Left lung (tissue), 10 donors: ENCODE data around the gene HADH. TPM values are rescaled to one million over a fixed set of nuclear protein-coding genes. Genes with fewer than 3 reads are reported as not detected.

Experiments
- ATAC-seq: fragments of 200-7000 bp; cut with Tn5 transposase; one replicate; pipeline ENCODE4 v1.9.1; 2020; ENCODE audit warnings: moderate library complexity
- DNase-seq, 4 donors: peaks; one replicate each; pipeline ENCODE4 v3.0.0-alpha.2; 2013 to 2020
- H3K27ac ChIP-seq, 2 donors: fragments of 200-600 bp; sonication (generic) in 1 of 2; one replicate each; pipeline versions ENCODE4 v1.5.0 to v1.8.0; 2020 to 2021
- H3K27me3 ChIP-seq, 2 donors: fragments of 200-600 bp; sonication (generic) in 1 of 2; one replicate each; pipeline versions ENCODE4 v1.5.0 to v1.8.0; 2020 to 2021
- H3K36me3 ChIP-seq, 2 donors: fragments of 200-600 bp; sonication (generic) in 1 of 2; one replicate each; pipeline versions ENCODE4 v1.5.0 to v1.8.0; 2020 to 2021
- H3K4me1 ChIP-seq, 2 donors: fragments of 200-600 bp; one replicate each; pipeline ENCODE4 v1.8.0; 2021
- H3K4me3 ChIP-seq, 2 donors: fragments of 200-600 bp; sonication (generic) in 1 of 2; one replicate each; pipeline versions ENCODE4 v1.5.0 to v1.8.0; 2020 to 2021; ENCODE audit warnings: mild to moderate bottlenecking in 1 of 2
- H3K9me3 ChIP-seq, 2 donors: fragments of 200-600 bp; sonication (generic) in 1 of 2; one replicate each; pipeline versions ENCODE4 v1.5.0 to v1.8.0; 2020 to 2021
- CTCF ChIP-seq, 2 donors: fragments of 200-600 bp; sonication (generic) in 1 of 2; IDR thresholded peaks; one replicate each; pipeline versions ENCODE4 v1.5.0 to v1.8.0; 2021; ENCODE audit warnings: antibody characterized with exemption in 2 of 2
- intact Hi-C, 2 donors: fragments of 100-400 bp; cut with DNase I; formaldehyde crosslinking; loops; one replicate each; pipeline versions ENCODE4 v1.11.2 to v1.14.2; 2022
- polyA plus RNA-seq, 6 donors: library from polyadenylated mRNA; unstranded; fragments of 120-200 nt; gene quantifications; one replicate each; pipeline ENCODE4 v1.2.1, GENCODE V29; 2013; ENCODE audit not compliant: insufficient read length in 6 of 6
- total RNA-seq, 2 donors: library from RNA; stranded (reverse); fragmentation: NEBNext Ultra II Directional; extraction: Animal tissue kit (Norgen Biotek cat#: 25700); gene quantifications; one replicate each; pipeline ENCODE4 v1.2.1, GENCODE V29; 2021
- donor health status: DM: no; HTN: yes; CAD: no.
- donor health status: DM: no; HTN: no; CAD: no.

The HADH gene
- total and polyA plus RNA-seq, 8 donors, result 40.3 to 83.4 (median 72.0) TPM

- ATAC-seq, result no peak
Observed at GRCh38 chr4:108003982-108004515, 14.4 kb downstream of the HADH start.

GRCh38 chr4:108004646-108005045 lies 15.0 kb downstream of the HADH start:
- Histone ChIP-seq H3K4me3 (no peak overlapping the region), H3K27me3 (no peaks in the 10 kb centered on the region), H3K36me3 (no peaks in the 10 kb centered on the region), H3K4me1 (no peaks in the 10 kb centered on the region), H3K27ac (no peak overlapping the region), H3K9me3 (no peaks in the 10 kb centered on the region)
- DNase-seq (no peak), ATAC-seq (no peak)
- intact Hi-C loops, result no loop called here
- TF ChIP-seq CTCF (IDR thresholded peaks at IDR 0.05), result no peak

More at GRCh38 chr4:108003982-108004515, 14.4 kb downstream of the HADH start:
- Histone ChIP-seq H3K4me3 (no peak overlapping the region), H3K4me1 (peaks cover 0 to 2% of the 10 kb centered on the region in 2 donors), H3K36me3 (no peaks in the 10 kb centered on the region), H3K27ac (no peak overlapping the region), H3K27me3 (no peaks in the 10 kb centered on the region), H3K9me3 (no peaks in the 10 kb centered on the region)
- intact Hi-C loops, result no loop called here
- no peak for TF ChIP-seq CTCF (IDR thresholded peaks at IDR 0.05)
- no peak for DNase-seq

- intact Hi-C loops, result no loop called here
- no peak overlapping the region for H3K4me3 ChIP-seq
- no peak for DNase-seq
- peaks cover 0 to 7% of the 10 kb centered on the region in 2 donors for H3K36me3 ChIP-seq
- H3K9me3 ChIP-seq, result no peaks in the 10 kb centered on the region
- ATAC-seq, result no peak
- TF ChIP-seq CTCF (IDR thresholded peaks at IDR 0.05), result no peak
- no peaks in the 10 kb centered on the region for H3K4me1 ChIP-seq
- H3K27me3 ChIP-seq, result no peaks in the 10 kb centered on the region
- no peak overlapping the region for H3K27ac ChIP-seq
Observed at GRCh38 chr4:108005807-108006206, 16.1 kb downstream of the HADH start.

- no peak overlapping the region for H3K27ac ChIP-seq
- intact Hi-C loops, result no loop called here
- H3K4me1 ChIP-seq, result no peaks in the 10 kb centered on the region
- H3K27me3 ChIP-seq, result no peaks in the 10 kb centered on the region
- no peak overlapping the region for H3K4me3 ChIP-seq
- no peaks in the 10 kb centered on the region for H3K9me3 ChIP-seq
- DNase-seq (no peak), ATAC-seq (no peak)
- TF ChIP-seq CTCF (IDR thresholded peaks at IDR 0.05), result no peak
- H3K36me3 ChIP-seq, result peaks cover 0 to 10% of the 10 kb centered on the region in 2 donors
Observed at GRCh38 chr4:108006361-108006760, 16.7 kb downstream of the HADH start.

GRCh38 chr4:108007984-108008383 lies 18.3 kb downstream of the HADH start:
- no peak for TF ChIP-seq CTCF (IDR thresholded peaks at IDR 0.05)
- intact Hi-C loops, result no loop called here
- H3K36me3 ChIP-seq, result peaks cover 0 to 16% of the 10 kb centered on the region in 2 donors
- no peaks in the 10 kb centered on the region for H3K9me3 ChIP-seq
- H3K27ac ChIP-seq, result no peak overlapping the region
- no peaks in the 10 kb centered on the region for H3K4me1 ChIP-seq
- H3K4me3 ChIP-seq, result no peak overlapping the region
- DNase-seq, result no peak
- H3K27me3 ChIP-seq, result no peaks in the 10 kb centered on the region
- ATAC-seq, result no peak
